Stomach smooth muscle (tissue), 2 donors: ENCODE measurements around the gene NFATC2IP.

Source experiments
- H3K27ac ChIP-seq: one replicate; pipeline ENCODE4 v1.7.0; 2013; ENCODE audit warnings: mild to moderate bottlenecking, low read length, inconsistent platforms
- H3K27me3 ChIP-seq, 2 donors: one replicate each; pipeline ENCODE4 v1.7.0; 2013; ENCODE audit warnings: low read length in 2 of 2; ENCODE audit not compliant: insufficient read depth in 2 of 2, control insufficient read depth in 1 of 2
- H3K36me3 ChIP-seq, 2 donors: one replicate each; pipeline ENCODE4 v1.7.0; 2013; ENCODE audit warnings: low read length in 2 of 2; ENCODE audit not compliant: control insufficient read depth in 2 of 2, insufficient read depth in 2 of 2
- H3K4me1 ChIP-seq: one replicate; pipeline ENCODE4 v1.7.0; 2013; ENCODE audit warnings: low read length; ENCODE audit not compliant: control insufficient read depth, insufficient read depth
- H3K4me3 ChIP-seq, 2 donors: one replicate each; pipeline ENCODE4 v1.7.0; 2013; ENCODE audit warnings: low read length in 2 of 2
- H3K9ac ChIP-seq, 2 donors: one replicate each; pipeline ENCODE4 v1.7.0; 2013; ENCODE audit warnings: low read length in 2 of 2, mild to moderate bottlenecking in 1 of 2
- H3K9me3 ChIP-seq, 2 donors: one replicate each; pipeline ENCODE4 v1.7.0; 2013; ENCODE audit warnings: low read length in 2 of 2; ENCODE audit not compliant: control insufficient read depth in 2 of 2
- donor health status: healthy.
- donor health status: Pancreatic carcinoma.

Gene NFATC2IP

GRCh38 chr16:28984091-28984490 is 33.4 kb downstream of the NFATC2IP start:
- Histone ChIP-seq H3K4me3 (no peak overlapping the region), H3K27me3 (no peaks in the 10 kb centered on the region), H3K4me1 (no peaks in the 10 kb centered on the region), H3K9me3 (peaks cover 0 to 6% of the 10 kb centered on the region in 2 donors), H3K9ac (no peak overlapping the region), H3K27ac (no peak overlapping the region), H3K36me3 (peaks cover 32 to 44% of the 10 kb centered on the region in 2 donors)

DNA sequence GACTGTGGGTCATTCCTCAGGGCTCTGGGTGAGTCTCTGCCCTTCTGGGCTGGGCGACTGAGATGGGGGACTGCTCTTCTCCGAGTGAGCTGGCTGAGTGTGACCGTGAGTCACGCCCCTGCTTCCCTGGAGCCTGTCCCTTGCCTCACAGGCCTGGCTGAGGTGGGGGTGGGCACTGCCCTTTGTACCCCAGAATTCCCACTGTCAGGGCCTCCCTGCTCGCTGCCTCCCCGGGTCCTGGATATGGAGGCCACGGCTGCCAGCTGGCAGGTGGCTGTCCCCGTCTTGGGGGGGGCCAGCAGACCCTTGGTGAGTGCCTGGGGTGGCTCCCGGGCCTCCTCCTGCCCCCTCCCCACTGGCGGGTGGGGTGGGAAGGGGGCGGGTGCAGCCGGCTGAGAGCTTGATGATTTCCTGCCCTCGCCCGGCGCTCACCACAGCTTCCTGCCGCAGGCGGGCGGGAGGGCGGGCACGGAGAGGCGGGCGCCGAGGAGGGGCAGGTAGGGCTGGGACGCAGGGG is 33.9 kb downstream of the NFATC2IP start, which contains the start of gene LAT:
Gene LAT, plus strand, starts transcription at position 434 of the 517 bp plus-strand sequence. CDS start 366 bp downstream, outside the sequence.
- peaks cover 0 to 6% of the 10 kb centered on the region in 2 donors for H3K9me3 ChIP-seq
- no peaks in the 10 kb centered on the region for H3K27me3 ChIP-seq
- H3K4me3 ChIP-seq, result no peak within 1 kb of the TSS
- no peaks in the 10 kb centered on the region for H3K4me1 ChIP-seq
- H3K9ac ChIP-seq, result no peak within 1 kb of the TSS
- peaks cover 29 to 41% of the 10 kb centered on the region in 2 donors for H3K36me3 ChIP-seq
- no peak within 1 kb of the TSS for H3K27ac ChIP-seq

DNA sequence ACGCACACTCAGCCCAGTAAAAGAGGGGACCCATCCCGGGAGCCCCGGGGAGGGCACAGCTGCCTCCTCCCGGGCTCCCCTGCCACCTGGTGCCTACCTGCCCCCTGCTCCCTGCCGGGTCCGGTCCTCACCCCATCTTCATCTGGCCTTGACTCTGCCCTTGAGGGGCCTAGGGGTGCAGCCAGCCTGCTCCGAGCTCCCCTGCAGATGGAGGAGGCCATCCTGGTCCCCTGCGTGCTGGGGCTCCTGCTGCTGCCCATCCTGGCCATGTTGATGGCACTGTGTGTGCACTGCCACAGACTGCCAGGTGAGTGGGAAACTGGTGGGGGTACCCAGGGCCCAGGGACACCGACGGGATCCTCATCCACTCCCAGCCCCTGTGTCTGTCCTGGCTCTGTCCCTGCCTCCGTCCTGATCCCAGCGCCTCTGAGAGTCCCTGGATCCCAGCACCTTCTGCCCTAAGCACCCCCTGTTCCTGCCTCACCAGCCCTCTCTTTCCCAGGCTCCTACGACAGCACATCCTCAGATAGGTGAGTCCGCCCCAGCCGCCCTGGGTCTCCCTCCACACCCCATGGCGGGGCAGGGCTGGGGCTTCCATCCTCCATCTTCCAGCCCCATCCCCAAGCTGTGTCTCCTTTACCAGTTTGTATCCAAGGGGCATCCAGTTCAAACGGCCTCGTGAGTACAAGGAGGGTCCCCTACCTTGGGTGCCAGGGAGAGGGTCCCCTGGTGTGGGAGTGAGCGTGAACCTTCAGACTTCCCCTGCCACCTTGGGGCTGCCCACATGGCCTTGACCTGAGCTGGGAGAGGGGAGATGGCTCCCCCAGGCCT is 34.7 kb downstream of the NFATC2IP start:
- H3K27ac ChIP-seq, result no peak overlapping the region
- H3K36me3 ChIP-seq, result peaks cover 34 to 44% of the 10 kb centered on the region in 2 donors
- H3K27me3 ChIP-seq, result no peaks in the 10 kb centered on the region
- no peak overlapping the region for H3K9ac ChIP-seq
- no peaks in the 10 kb centered on the region for H3K4me1 ChIP-seq
- no peak overlapping the region for H3K4me3 ChIP-seq
- H3K9me3 ChIP-seq, result peaks cover 0 to 6% of the 10 kb centered on the region in 2 donors

- H3K27ac ChIP-seq, result no peak overlapping the region
- no peak overlapping the region for H3K9ac ChIP-seq
- H3K4me3 ChIP-seq, result no peak overlapping the region
- no peaks in the 10 kb centered on the region for H3K27me3 ChIP-seq
- no peaks in the 10 kb centered on the region for H3K4me1 ChIP-seq
- peaks cover 31 to 41% of the 10 kb centered on the region in 2 donors for H3K36me3 ChIP-seq
- H3K9me3 ChIP-seq, result peaks cover 0 to 6% of the 10 kb centered on the region in 2 donors
These were observed 35.3 kb downstream of the NFATC2IP start for GRCh38 chr16:28986046-28986445.

DNA sequence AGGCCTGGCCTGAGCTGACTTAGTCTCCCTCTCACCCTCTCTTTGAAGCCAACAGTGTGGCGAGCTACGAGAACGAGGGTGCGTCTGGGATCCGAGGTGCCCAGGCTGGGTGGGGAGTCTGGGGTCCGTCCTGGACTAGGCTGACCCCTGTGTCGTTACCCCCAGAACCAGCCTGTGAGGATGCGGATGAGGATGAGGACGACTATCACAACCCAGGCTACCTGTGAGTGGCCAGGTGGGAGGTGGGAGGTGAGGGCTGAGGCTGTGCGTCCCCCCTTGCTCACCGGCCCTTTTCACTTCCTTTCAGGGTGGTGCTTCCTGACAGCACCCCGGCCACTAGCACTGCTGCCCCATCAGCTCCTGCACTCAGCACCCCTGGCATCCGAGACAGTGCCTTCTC is 35.8 kb downstream of the NFATC2IP start:
- H3K9ac ChIP-seq, result no peak overlapping the region
- H3K27ac ChIP-seq, result no peak overlapping the region
- no peaks in the 10 kb centered on the region for H3K27me3 ChIP-seq
- H3K4me1 ChIP-seq, result no peaks in the 10 kb centered on the region
- H3K4me3 ChIP-seq, result no peak overlapping the region
- peaks cover 0 to 6% of the 10 kb centered on the region in 2 donors for H3K9me3 ChIP-seq
- peaks cover 31 to 37% of the 10 kb centered on the region in 2 donors for H3K36me3 ChIP-seq

- H3K36me3 ChIP-seq, result peaks cover 30 to 34% of the 10 kb centered on the region in 2 donors
These were observed 36.6 kb downstream of the NFATC2IP start for GRCh38 chr16:28987170-28987853.

GRCh38 chr16:28989363-28989762 is 38.6 kb downstream of the NFATC2IP start:
- Histone ChIP-seq H3K4me1 (no peaks in the 10 kb centered on the region), H3K9ac (no peak overlapping the region), H3K27ac (no peak overlapping the region), H3K36me3 (peaks cover 16 to 19% of the 10 kb centered on the region in 2 donors), H3K9me3 (peaks cover 0 to 6% of the 10 kb centered on the region in 2 donors), H3K4me3 (no peak overlapping the region), H3K27me3 (no peaks in the 10 kb centered on the region)

More at GRCh38 chr16:28987170-28987853, 36.6 kb downstream of the NFATC2IP start:
- H3K4me3 ChIP-seq, result no peak overlapping the region
- no peak overlapping the region for H3K27ac ChIP-seq
- H3K4me1 ChIP-seq, result no peaks in the 10 kb centered on the region
- H3K27me3 ChIP-seq, result no peaks in the 10 kb centered on the region
- H3K9me3 ChIP-seq, result peaks cover 0 to 6% of the 10 kb centered on the region in 2 donors
- no peak overlapping the region for H3K9ac ChIP-seq

DNA sequence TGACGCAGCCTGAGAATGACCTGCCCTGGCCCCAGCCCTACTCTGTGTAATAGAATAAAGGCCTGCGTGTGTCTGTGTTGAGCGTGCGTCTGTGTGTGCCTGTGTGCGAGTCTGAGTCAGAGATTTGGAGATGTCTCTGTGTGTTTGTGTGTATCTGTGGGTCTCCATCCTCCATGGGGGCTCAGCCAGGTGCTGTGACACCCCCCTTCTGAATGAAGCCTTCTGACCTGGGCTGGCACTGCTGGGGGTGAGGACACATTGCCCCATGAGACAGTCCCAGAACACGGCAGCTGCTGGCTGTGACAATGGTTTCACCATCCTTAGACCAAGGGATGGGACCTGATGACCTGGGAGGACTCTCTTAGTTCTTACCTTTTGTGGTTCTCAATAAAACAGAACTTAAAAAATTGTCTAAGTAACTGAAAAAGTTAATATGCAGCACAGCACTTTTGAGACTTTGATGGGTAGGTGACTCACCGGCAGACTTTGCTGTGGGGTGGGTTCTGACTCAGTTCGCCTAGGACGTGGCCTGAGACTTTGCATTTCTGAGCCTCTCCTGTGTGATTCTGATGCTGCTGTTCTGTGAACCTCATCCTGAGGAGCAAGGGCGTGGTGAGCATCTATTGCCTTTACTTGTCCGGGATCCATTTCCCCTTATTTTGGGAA is 39.8 kb downstream of the NFATC2IP start:
- H3K4me1 ChIP-seq, result no peaks in the 10 kb centered on the region

DNA sequence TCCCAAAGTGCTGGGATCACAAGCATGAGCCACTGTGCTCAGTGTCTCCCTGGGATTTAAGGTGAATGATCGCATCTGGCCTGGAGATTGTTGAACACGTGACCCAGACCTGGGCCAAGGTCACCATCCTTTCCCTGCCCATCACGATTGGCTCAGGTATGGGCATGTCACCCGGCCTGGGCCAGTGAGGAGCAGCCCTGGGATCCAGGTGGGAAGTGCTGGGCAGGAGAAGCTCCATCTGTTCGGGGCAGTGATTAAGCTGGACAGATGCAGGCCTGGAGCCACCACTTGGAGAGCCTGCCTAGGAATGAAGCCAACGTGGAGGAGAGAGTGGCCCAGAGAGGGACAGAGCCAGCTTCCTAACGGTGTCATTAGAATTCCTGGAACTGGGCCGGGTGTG is 41.0 kb downstream of the NFATC2IP start:
- H3K4me1 ChIP-seq, result no peaks in the 10 kb centered on the region
- no peak overlapping the region for H3K9ac ChIP-seq
- H3K9me3 ChIP-seq, result peaks cover 0 to 3% of the 10 kb centered on the region in 2 donors
- no peak overlapping the region for H3K27ac ChIP-seq
- no peak overlapping the region for H3K4me3 ChIP-seq
- no peaks in the 10 kb centered on the region for H3K27me3 ChIP-seq
- peaks cover 11 to 12% of the 10 kb centered on the region in 2 donors for H3K36me3 ChIP-seq

More for the DNA sequence above, 39.8 kb downstream of the NFATC2IP start:
- Histone ChIP-seq H3K9ac (no peak overlapping the region), H3K4me3 (no peak overlapping the region), H3K27ac (no peak overlapping the region), H3K9me3 (peaks cover 0 to 6% of the 10 kb centered on the region in 2 donors), H3K36me3 (peaks cover 14 to 19% of the 10 kb centered on the region in 2 donors), H3K27me3 (no peaks in the 10 kb centered on the region)

DNA sequence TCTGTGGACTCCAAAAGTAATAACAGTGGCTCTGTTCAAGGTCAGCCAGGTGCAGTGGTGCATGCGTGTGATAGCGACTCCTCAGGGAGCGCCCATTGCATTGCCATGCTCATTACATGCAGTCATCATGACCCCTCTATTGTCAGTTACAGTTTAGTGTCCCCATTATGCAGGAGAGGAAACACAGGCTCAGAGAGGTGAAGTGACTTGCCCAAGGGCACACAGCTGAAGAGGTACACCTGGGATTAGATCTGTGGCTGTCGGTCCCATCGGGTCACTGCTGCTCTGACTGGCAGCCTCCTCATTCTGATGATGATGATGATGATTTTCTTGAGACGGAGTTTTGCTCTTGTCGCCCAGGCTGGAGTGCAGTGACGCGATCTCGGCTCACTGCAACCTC is 41.8 kb downstream of the NFATC2IP start:
- no peaks in the 10 kb centered on the region for H3K9me3 ChIP-seq
- no peak overlapping the region for H3K4me3 ChIP-seq
- no peaks in the 10 kb centered on the region for H3K4me1 ChIP-seq
- no peaks in the 10 kb centered on the region for H3K27me3 ChIP-seq
- no peak overlapping the region for H3K27ac ChIP-seq
- peaks cover 5 to 6% of the 10 kb centered on the region in 2 donors for H3K36me3 ChIP-seq
- H3K9ac ChIP-seq, result no peak overlapping the region
